Loucy (cell line): ENCODE measurements around the gene SLITRK5.

ENCODE experiments used
- H2AFZ ChIP-seq: fragments of 200-600 bp; sonication (generic); 2 replicates; pipeline ENCODE4 v1.6.0; 2016; ENCODE audit warnings: antibody characterized with exemption, mild to moderate bottlenecking, low read length, moderate library complexity
- H3F3A ChIP-seq: fragments of 200-600 bp; 2 replicates; pipeline ENCODE4 v1.6.0; 2016; ENCODE audit warnings: antibody characterized with exemption, low read depth, mild to moderate bottlenecking
- H3K27me3 ChIP-seq: fragments of 200-600 bp; sonication (generic); 2 replicates; pipeline ENCODE4 v1.6.1; 2014; ENCODE audit warnings: low read length, mild to moderate bottlenecking; ENCODE audit not compliant: insufficient read depth, poor library complexity, severe bottlenecking
- H3K36me3 ChIP-seq: fragments of 200-600 bp; sonication (generic); 2 replicates; pipeline ENCODE4 v1.6.1; 2016; ENCODE audit warnings: low read length; ENCODE audit not compliant: insufficient read depth
- H3K4me1 ChIP-seq: fragments of 200-600 bp; sonication (generic); 2 replicates; pipeline ENCODE4 v1.5.1; 2014; ENCODE audit warnings: low read length, mild to moderate bottlenecking; ENCODE audit not compliant: insufficient read depth, poor library complexity, severe bottlenecking
- H3K4me2 ChIP-seq: fragments of 200-600 bp; sonication (generic); 2 replicates; pipeline ENCODE4 v1.6.0; 2014; ENCODE audit warnings: antibody characterized with exemption, low read length, low read depth, mild to moderate bottlenecking; ENCODE audit not compliant: poor library complexity, severe bottlenecking
- H3K4me3 ChIP-seq: fragments of 200-600 bp; sonication (generic); 2 replicates; pipeline ENCODE4 v1.5.1; 2014; ENCODE audit warnings: low read length, mild to moderate bottlenecking, mixed read lengths; ENCODE audit not compliant: poor library complexity, severe bottlenecking
- H3K79me2 ChIP-seq: fragments of 200-600 bp; sonication (generic); 2 replicates; pipeline ENCODE4 v1.6.1; 2014; ENCODE audit warnings: low read length; ENCODE audit not compliant: insufficient read depth
- H3K9ac ChIP-seq: fragments of 200-600 bp; sonication (generic); 2 replicates; pipeline ENCODE4 v1.6.0; 2014; ENCODE audit warnings: mild to moderate bottlenecking, low read depth, low read length, moderate library complexity; ENCODE audit not compliant: poor library complexity, severe bottlenecking
- H3K9me2 ChIP-seq: fragments of 200-600 bp; sonication (generic); replicated peaks from 2 replicates; pipeline ENCODE4 v1.6.1; 2016; ENCODE audit warnings: low read depth, low read length, mixed read lengths
- H3K9me3 ChIP-seq: fragments of 200-600 bp; sonication (generic); 2 replicates; pipeline ENCODE4 v1.6.1; 2014; ENCODE audit warnings: mild to moderate bottlenecking, antibody characterized with exemption, low read length, low read depth; ENCODE audit not compliant: insufficient read depth
- H4K20me1 ChIP-seq: fragments of 200-600 bp; sonication (generic); 2 replicates; pipeline ENCODE4 v1.6.0; 2014; ENCODE audit warnings: antibody characterized with exemption, low read length, mild to moderate bottlenecking; ENCODE audit not compliant: insufficient read depth, poor library complexity, severe bottlenecking
- CTCF ChIP-seq: fragments of 200-600 bp; sonication (generic); conservative IDR thresholded peaks from 2 replicates; pipeline ENCODE4 v1.5.1; 2014; ENCODE audit warnings: mild to moderate bottlenecking, antibody characterized with exemption, low read length
- EZH2phosphoT487 ChIP-seq: fragments of 200-600 bp; IDR thresholded peaks from 2 replicates; pipeline ENCODE4 v1.6.1; 2018; ENCODE audit warnings: antibody characterized with exemption, mild to moderate bottlenecking, moderate library complexity, borderline replicate concordance

The SLITRK5 gene

DNA sequence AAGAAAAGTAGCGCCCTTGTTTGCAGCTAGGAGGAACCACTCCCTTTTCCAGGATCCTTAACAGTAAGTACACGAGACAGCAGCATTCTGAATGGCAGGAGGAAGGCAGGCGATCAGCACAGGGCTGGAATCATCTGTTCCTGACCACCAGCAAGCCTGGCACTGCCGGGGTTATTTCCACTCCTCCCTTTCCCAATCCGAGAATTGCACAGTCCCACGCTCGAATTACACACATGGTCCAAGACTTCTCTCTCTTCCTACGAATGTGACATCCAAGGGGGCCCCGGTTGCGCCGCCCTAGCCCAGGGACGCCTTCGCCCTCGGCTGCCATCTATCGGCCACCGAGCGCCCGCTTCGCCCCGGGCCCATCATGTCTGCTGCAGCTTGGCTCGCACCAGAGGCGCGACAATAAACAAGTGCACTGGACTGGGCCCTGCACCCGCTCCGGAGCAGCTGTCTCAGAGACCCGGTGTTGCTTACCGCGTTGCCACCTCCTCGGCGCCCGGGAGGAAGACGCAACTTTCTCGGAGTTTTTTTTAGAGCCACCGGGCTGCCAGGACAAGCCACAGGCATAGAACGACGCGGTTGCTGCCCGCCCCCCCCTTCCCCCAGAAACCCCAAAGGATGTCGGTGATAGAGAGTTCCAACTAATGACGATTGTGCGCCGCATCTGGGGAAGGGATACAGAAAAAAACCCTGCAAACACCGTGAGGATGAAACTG, at the start of gene SLITRK5:
TSS of gene SLITRK5 (plus strand) at position 341 of the 722 bp plus-strand sequence. CDS start 4,018 bp downstream, outside the sequence.
- H3F3A ChIP-seq, result no peaks in the 10 kb centered on the region
- no peak within 1 kb of the TSS for H3K4me3 ChIP-seq
- H3K4me1 ChIP-seq, result no peaks in the 10 kb centered on the region
- no peaks in the 10 kb centered on the region for H3K27me3 ChIP-seq
- no peaks in the 10 kb centered on the region for H3K9me3 ChIP-seq
- H3K36me3 ChIP-seq, result no peaks in the 10 kb centered on the region
- no peaks in the 10 kb centered on the region for H4K20me1 ChIP-seq
- no peak within 1 kb of the TSS for H3K9ac ChIP-seq
- H3K9me2 ChIP-seq, result no peaks in the 10 kb centered on the region
- H2AFZ ChIP-seq, result no peak within 1 kb of the TSS
- no peaks in the 10 kb centered on the region for H3K79me2 ChIP-seq
- TF ChIP-seq EZH2phosphoT487, result no peak
- TF ChIP-seq CTCF, result no peak
- no peak within 1 kb of the TSS for H3K4me2 ChIP-seq

DNA sequence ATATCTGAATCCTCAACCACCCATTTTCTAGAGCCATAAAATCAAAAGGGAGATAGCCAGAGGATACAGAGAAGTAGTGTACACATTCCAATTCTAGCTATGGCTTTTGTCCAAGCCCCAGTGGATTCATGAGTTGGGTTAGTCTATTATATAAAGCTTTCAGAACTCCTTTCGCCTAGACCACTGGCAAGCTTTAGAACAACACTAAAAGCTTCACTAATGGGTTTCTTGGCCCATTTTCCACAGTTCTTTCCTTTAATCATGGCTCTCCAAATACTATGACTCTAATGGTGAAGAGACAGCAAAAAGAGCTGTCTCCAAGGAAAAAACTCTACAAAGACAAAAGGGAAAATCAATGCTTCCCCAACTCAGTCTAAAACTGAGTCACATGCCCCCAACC, 48.2 kb upstream of the SLITRK5 start:
- no peak overlapping the region for H3K9ac ChIP-seq
- no peaks in the 10 kb centered on the region for H3K36me3 ChIP-seq
- H3K79me2 ChIP-seq, result no peaks in the 10 kb centered on the region
- no peaks in the 10 kb centered on the region for H3K9me3 ChIP-seq
- no peak for TF ChIP-seq EZH2phosphoT487
- TF ChIP-seq CTCF, result no peak
- no peak overlapping the region for H2AFZ ChIP-seq
- H3K4me1 ChIP-seq, result no peaks in the 10 kb centered on the region
- H3K4me3 ChIP-seq, result no peak overlapping the region
- H3K27me3 ChIP-seq, result no peaks in the 10 kb centered on the region
- H3K4me2 ChIP-seq, result no peak overlapping the region
- H3K9me2 ChIP-seq, result no peaks in the 10 kb centered on the region
- H4K20me1 ChIP-seq, result no peaks in the 10 kb centered on the region
- no peaks in the 10 kb centered on the region for H3F3A ChIP-seq

- Histone ChIP-seq H3K9me2 (no peaks in the 10 kb centered on the region), H2AFZ (no peak overlapping the region), H3K4me3 (no peak overlapping the region), H4K20me1 (no peaks in the 10 kb centered on the region), H3K27me3 (no peaks in the 10 kb centered on the region), H3K4me2 (no peak overlapping the region), H3K9ac (no peak overlapping the region), H3K79me2 (no peaks in the 10 kb centered on the region), H3K4me1 (no peaks in the 10 kb centered on the region), H3K36me3 (no peaks in the 10 kb centered on the region), H3F3A (no peaks in the 10 kb centered on the region), H3K9me3 (no peaks in the 10 kb centered on the region)
- no peak for TF ChIP-seq CTCF
- TF ChIP-seq EZH2phosphoT487, result no peak
Observed at GRCh38 chr13:87656306-87656705, 14.9 kb upstream of the SLITRK5 start.
